Mesodermal cell (in vitro differentiated cells): Measurements from ENCODE around the gene KIRREL3.

Source experiments
- H3K27ac ChIP-seq: 2 replicates; pipeline ENCODE4 v1.7.0; 2013; ENCODE audit warnings: mild to moderate bottlenecking, low read depth, low read length, moderate library complexity; ENCODE audit not compliant: severe bottlenecking
- H3K36me3 ChIP-seq: 2 replicates; pipeline ENCODE4 v1.7.1; 2013; ENCODE audit warnings: mild to moderate bottlenecking, low read length, moderate library complexity; ENCODE audit not compliant: control insufficient read depth, insufficient read depth
- H3K4me1 ChIP-seq: one replicate; pipeline ENCODE4 v1.7.1; 2013; ENCODE audit warnings: mild to moderate bottlenecking, low read length; ENCODE audit not compliant: insufficient read depth, control insufficient read depth, poor library complexity, severe bottlenecking
- H3K4me3 ChIP-seq: 2 replicates; pipeline ENCODE4 v1.7.0; 2013; ENCODE audit warnings: low read length, control low read depth, mild to moderate bottlenecking; ENCODE audit not compliant: insufficient read depth, poor library complexity, severe bottlenecking; ENCODE audit errors: extremely low read depth
- H3K9me3 ChIP-seq: 2 replicates; pipeline ENCODE4 v1.7.1; 2013; ENCODE audit warnings: mild to moderate bottlenecking, low read length, moderate library complexity; ENCODE audit not compliant: control insufficient read depth
- WGBS, 2 experiments: methylation state at CpG; one replicate each; pipeline ENCODE4 v1.1.5; 2013; ENCODE audit warnings: missing lambda C conversion rate in 2 of 2; ENCODE audit not compliant: insufficient coverage in 2 of 2; 5-methylcytosine and 5-hydroxymethylcytosine counted together

The KIRREL3 gene

GRCh38 chr11:126981635-126982034 lies 18.9 kb downstream of the KIRREL3 start:
- H3K9me3 ChIP-seq = no peaks in the 10 kb centered on the region
- no peaks in the 10 kb centered on the region for H3K4me1 ChIP-seq
- no peak overlapping the region for H3K4me3 ChIP-seq
- H3K27ac ChIP-seq = no peak overlapping the region
- H3K36me3 ChIP-seq = no peaks in the 10 kb centered on the region
- WGBS, 2 experiments = 100% methylated on average over 1 of the region's 2 CpGs

- H3K27ac ChIP-seq = no peak overlapping the region
- H3K4me3 ChIP-seq = no peak overlapping the region
- H3K36me3 ChIP-seq = no peaks in the 10 kb centered on the region
- WGBS, 2 experiments = 90 to 93% methylated on average over 2 of the region's 5 CpGs
- H3K4me1 ChIP-seq = no peaks in the 10 kb centered on the region
- no peaks in the 10 kb centered on the region for H3K9me3 ChIP-seq
Observed at GRCh38 chr11:126978911-126979310, 21.7 kb downstream of the KIRREL3 start.

GRCh38 chr11:126978165-126978564 lies 22.4 kb downstream of the KIRREL3 start:
- WGBS, 2 experiments = 77 to 82% methylated on average over 2 to 3 of the region's 3 CpGs
- Histone ChIP-seq H3K4me1 (no peaks in the 10 kb centered on the region), H3K4me3 (no peak overlapping the region), H3K36me3 (no peaks in the 10 kb centered on the region), H3K9me3 (no peaks in the 10 kb centered on the region), H3K27ac (no peak overlapping the region)

GRCh38 chr11:126973051-126973450 lies 27.5 kb downstream of the KIRREL3 start:
- peaks cover 6% of the 10 kb centered on the region for H3K9me3 ChIP-seq
- no peaks in the 10 kb centered on the region for H3K4me1 ChIP-seq
- no peaks in the 10 kb centered on the region for H3K36me3 ChIP-seq
- H3K4me3 ChIP-seq = no peak overlapping the region
- 100% methylated on average over 1 of the region's 2 CpGs; no CpG with 5 or more reads in 1 of the 2 experiments for WGBS, 2 experiments
- H3K27ac ChIP-seq = no peak overlapping the region

GRCh38 chr11:126971305-126971704 lies 29.3 kb downstream of the KIRREL3 start:
- 71 to 81% methylated on average over 1 to 3 of the region's 5 CpGs for WGBS, 2 experiments
- H3K27ac ChIP-seq = no peak overlapping the region
- H3K4me3 ChIP-seq = no peak overlapping the region
- peaks cover 6% of the 10 kb centered on the region for H3K9me3 ChIP-seq
- no peaks in the 10 kb centered on the region for H3K4me1 ChIP-seq
- H3K36me3 ChIP-seq = no peaks in the 10 kb centered on the region

- Histone ChIP-seq H3K4me3 (no peak overlapping the region), H3K27ac (no peak overlapping the region), H3K36me3 (no peaks in the 10 kb centered on the region), H3K9me3 (peaks cover 6% of the 10 kb centered on the region), H3K4me1 (no peaks in the 10 kb centered on the region)
- WGBS, 2 experiments = 33 to 41% methylated on average over 3 to 5 of the region's 6 CpGs
Observed at GRCh38 chr11:126969865-126970479, 30.6 kb downstream of the KIRREL3 start.

- 33 to 55% methylated on average over 8 to 11 of the region's 14 CpGs for WGBS, 2 experiments
- Histone ChIP-seq H3K4me3 (no peak overlapping the region), H3K4me1 (no peaks in the 10 kb centered on the region), H3K27ac (no peak overlapping the region), H3K9me3 (peaks cover 6% of the 10 kb centered on the region), H3K36me3 (no peaks in the 10 kb centered on the region)
Observed at GRCh38 chr11:126968915-126969314, 31.7 kb downstream of the KIRREL3 start.

GRCh38 chr11:126965331-126965730 lies 35.2 kb downstream of the KIRREL3 start:
- WGBS, 2 experiments = 0 to 90% methylated on average over 1 to 2 of the region's 6 CpGs
- no peaks in the 10 kb centered on the region for H3K9me3 ChIP-seq
- H3K4me3 ChIP-seq = no peak overlapping the region
- no peaks in the 10 kb centered on the region for H3K4me1 ChIP-seq
- no peak overlapping the region for H3K27ac ChIP-seq
- no peaks in the 10 kb centered on the region for H3K36me3 ChIP-seq

- Histone ChIP-seq H3K9me3 (no peaks in the 10 kb centered on the region), H3K27ac (no peak overlapping the region), H3K36me3 (no peaks in the 10 kb centered on the region), H3K4me1 (no peaks in the 10 kb centered on the region), H3K4me3 (no peak overlapping the region)
- WGBS, 2 experiments = no CpG with 5 or more reads among the region's 3 CpGs
Observed at GRCh38 chr11:126963603-126964363, 36.8 kb downstream of the KIRREL3 start.

GRCh38 chr11:126963115-126963514 lies 37.5 kb downstream of the KIRREL3 start:
- WGBS, 2 experiments = no CpG with 5 or more reads among the region's 1 CpG

GRCh38 chr11:126959700-126960099 lies 40.9 kb downstream of the KIRREL3 start:
- Histone ChIP-seq H3K4me3 (no peak overlapping the region), H3K27ac (no peak overlapping the region), H3K4me1 (no peaks in the 10 kb centered on the region), H3K9me3 (no peaks in the 10 kb centered on the region), H3K36me3 (no peaks in the 10 kb centered on the region)
- 83 to 91% methylated on average over 4 of the region's 4 CpGs for WGBS, 2 experiments

More at GRCh38 chr11:126963115-126963514, 37.5 kb downstream of the KIRREL3 start:
- Histone ChIP-seq H3K9me3 (no peaks in the 10 kb centered on the region), H3K36me3 (no peaks in the 10 kb centered on the region), H3K4me3 (no peak overlapping the region), H3K27ac (no peak overlapping the region), H3K4me1 (no peaks in the 10 kb centered on the region)
